CD4-positive, alpha-beta memory T cell (primary cell): ENCODE data around the gene RNF4. TPM values are rescaled to one million over a fixed set of nuclear protein-coding genes. Genes with fewer than 3 reads are reported as not detected.

Source experiments
- CTCF ChIA-PET: fragments of 350-600 bp; sonication (Branson Sonifier 250); formaldehyde crosslinking; loops from one replicate; lab custom pipeline; 2021; ENCODE audit warnings: inconsistent platforms; ENCODE audit not compliant: partially characterized antibody; lab: Charles Lee
- POLR2A ChIA-PET: fragments of 350-600 bp; sonication (Branson Sonifier 250); formaldehyde crosslinking; loops from one replicate; lab custom pipeline; 2021; ENCODE audit not compliant: partially characterized antibody; lab: Charles Lee
- DNase-seq, 5 donors: peaks; one replicate each; pipeline versions ENCODE4 v3.0.0 to v3.0.0-alpha.2; 2020 to 2022; ENCODE audit warnings: mixed read lengths in 1 of 5
- H3K27ac ChIP-seq: one replicate; pipeline ENCODE4 v1.7.0; 2013; ENCODE audit warnings: low read depth, low read length
- H3K27me3 ChIP-seq: 2 replicates; pipeline ENCODE4 v1.7.0; 2013; ENCODE audit warnings: mild to moderate bottlenecking, low read length, moderate library complexity; ENCODE audit not compliant: insufficient read depth
- H3K36me3 ChIP-seq: 2 replicates; pipeline ENCODE4 v1.7.0; 2013; ENCODE audit warnings: mild to moderate bottlenecking, low read length, moderate library complexity; ENCODE audit not compliant: insufficient read depth
- H3K4me1 ChIP-seq: 2 replicates; pipeline ENCODE4 v1.7.0; 2013; ENCODE audit warnings: mild to moderate bottlenecking, low read length, moderate library complexity; ENCODE audit not compliant: insufficient read depth
- H3K4me3 ChIP-seq, 2 donors: one replicate each; pipeline ENCODE4 v1.7.0; 2013; ENCODE audit warnings: low read length in 2 of 2, mild to moderate bottlenecking in 1 of 2
- H3K9me3 ChIP-seq, 2 donors: one replicate each; pipeline ENCODE4 v1.7.0; 2013; ENCODE audit warnings: low read length in 2 of 2, control low read depth in 1 of 2; ENCODE audit not compliant: control insufficient read depth in 1 of 2
- H3K27ac Mint-ChIP-seq, 7 donors: one replicate each; pipeline ENCODE4 v1.8.0; 2020 to 2021; ENCODE audit warnings: mixed read lengths in 7 of 7, mild to moderate bottlenecking in 6 of 7, inconsistent platforms in 3 of 7, moderate library complexity in 3 of 7
- H3K27me3 Mint-ChIP-seq, 2 donors: one replicate each; pipeline ENCODE4 v1.8.0; 2020 to 2021; ENCODE audit warnings: mixed read lengths in 2 of 2
- H3K36me3 Mint-ChIP-seq, 2 donors: one replicate each; pipeline ENCODE4 v1.8.0; 2020 to 2021; ENCODE audit warnings: mixed read lengths in 2 of 2, inconsistent platforms in 1 of 2, mild to moderate bottlenecking in 1 of 2
- H3K4me1 Mint-ChIP-seq, 4 donors: one replicate each; pipeline ENCODE4 v1.8.0; 2020 to 2021; ENCODE audit warnings: mixed read lengths in 4 of 4, mild to moderate bottlenecking in 1 of 4
- H3K4me3 Mint-ChIP-seq, 8 donors: one replicate each; pipeline ENCODE4 v1.8.0; 2020 to 2021; ENCODE audit warnings: mixed read lengths in 8 of 8, mild to moderate bottlenecking in 7 of 8, moderate library complexity in 6 of 8, inconsistent platforms in 3 of 8
- H3K9me3 Mint-ChIP-seq, 8 donors: one replicate each; pipeline ENCODE4 v1.8.0; 2020 to 2021; ENCODE audit warnings: mixed read lengths in 8 of 8, mild to moderate bottlenecking in 5 of 8, inconsistent platforms in 3 of 8, moderate library complexity in 1 of 8
- intact Hi-C: fragments of 100-400 bp; cut with micrococcal nuclease; formaldehyde crosslinking; loops from one replicate; pipeline ENCODE4 v1.15.1; 2023
- polyA plus RNA-seq, 2 donors: library from polyadenylated mRNA; unstranded; fragments of 300-500 nt; fragmentation: Illumina TruSeq; gene quantifications; one replicate each; pipeline ENCODE4 v1.2.3, GENCODE V29; 2021
- total RNA-seq, 2 experiments: library from RNA; stranded (reverse); gene quantifications; one replicate each; pipeline ENCODE4 v1.2.3, GENCODE V29; 2021

The RNF4 gene
- total and polyA plus RNA-seq, 4 experiments from 2014 or later: 68.0 to 105 (median 99.0) TPM

GRCh38 chr4:2480649-2481048 lies 11.7 kb downstream of the RNF4 start:
- ChIA-PET POLR2A (interaction anchor here (5.9 kb wide), 1 partner anchor 11 kb away, joined by 92 read pairs; the partner anchor contains the start of gene RNF4), CTCF (no interaction called here)
- H3K27me3 ChIP-seq: no peaks in the 10 kb centered on the region
- H3K4me3 Mint-ChIP-seq: peak overlapping the region in 5 of 8 donors; percentile 73 to 86 (median 82)
- H3K4me1 ChIP-seq: peaks cover 95% of the 10 kb centered on the region
- H3K36me3 ChIP-seq: no peaks in the 10 kb centered on the region
- H3K9me3 Mint-ChIP-seq: no peaks in the 10 kb centered on the region
- H3K27ac Mint-ChIP-seq: peak overlapping the region in 6 of 7 donors; percentile 45 to 90 (median 75)
- no peak overlapping the region for H3K27ac ChIP-seq
- intact Hi-C loops: no loop called here
- H3K4me1 Mint-ChIP-seq: peaks cover 76 to 93% (median 87%) of the 10 kb centered on the region in 4 donors
- no peaks in the 10 kb centered on the region for H3K27me3 Mint-ChIP-seq
- no peak for DNase-seq
- peaks cover 10 to 37% of the 10 kb centered on the region in 2 donors for H3K36me3 Mint-ChIP-seq
- H3K4me3 ChIP-seq: no peak overlapping the region
- H3K9me3 ChIP-seq: no peaks in the 10 kb centered on the region

GRCh38 chr4:2482192-2482591 lies 13.3 kb downstream of the RNF4 start:
- no peaks in the 10 kb centered on the region for H3K9me3 ChIP-seq
- CTCF ChIA-PET: no interaction called here
- Mint-ChIP-seq H3K4me3 (peak overlapping the region in 7 of 8 donors; percentile 74 to 89 (median 85)), H3K4me1 (peaks cover 79 to 95% (median 89%) of the 10 kb centered on the region in 4 donors), H3K36me3 (peaks cover 4 to 29% of the 10 kb centered on the region in 2 donors), H3K27me3 (no peaks in the 10 kb centered on the region), H3K9me3 (no peaks in the 10 kb centered on the region), H3K27ac (peak overlapping the region; percentile 74 to 95 (median 93))
- intact Hi-C loops: no loop called here
- peak overlapping the region in 1 of 2 donors; percentile 3 for H3K4me3 ChIP-seq
- H3K27me3 ChIP-seq: no peaks in the 10 kb centered on the region
- no peak for DNase-seq
- H3K4me1 ChIP-seq: peaks cover 95% of the 10 kb centered on the region
- POLR2A ChIA-PET: interaction anchor here (0.5 to 5.9 kb wide), 4 partner anchors 12 to 280 kb away, joined by 3 to 92 read pairs (median 4); partner anchors contain the start of genes MXD4 and RNF4
- peak overlapping the region; percentile 46 for H3K27ac ChIP-seq
- no peaks in the 10 kb centered on the region for H3K36me3 ChIP-seq

GRCh38 chr4:2482693-2483092 lies 13.8 kb downstream of the RNF4 start:
- H3K27ac Mint-ChIP-seq: peak overlapping the region; percentile 74 to 95 (median 93)
- no peaks in the 10 kb centered on the region for H3K27me3 Mint-ChIP-seq
- Histone ChIP-seq H3K9me3 (no peaks in the 10 kb centered on the region), H3K4me1 (peaks cover 96% of the 10 kb centered on the region), H3K4me3 (peak overlapping the region in 1 of 2 donors; percentile 3), H3K27ac (peak overlapping the region; percentile 46), H3K27me3 (no peaks in the 10 kb centered on the region), H3K36me3 (no peaks in the 10 kb centered on the region)
- CTCF ChIA-PET: interaction anchor here (2.9 to 3.1 kb wide), 2 partner anchors 14 to 263 kb away, joined by 9 to 15 read pairs; partner anchors contain the start of gene RNF4
- H3K36me3 Mint-ChIP-seq: peaks cover 4 to 27% of the 10 kb centered on the region in 2 donors
- POLR2A ChIA-PET: interaction anchor here (0.5 to 5.9 kb wide), 5 partner anchors 13 to 280 kb away, joined by 3 to 92 read pairs (median 4); partner anchors contain the start of genes FAM193A, MXD4 and RNF4
- H3K4me1 Mint-ChIP-seq: peaks cover 78 to 95% (median 86%) of the 10 kb centered on the region in 4 donors
- H3K9me3 Mint-ChIP-seq: no peaks in the 10 kb centered on the region
- intact Hi-C loops: no loop called here
- peak in 3 of 5 donors; percentile 21 to 26 (median 22) for DNase-seq
- H3K4me3 Mint-ChIP-seq: peak overlapping the region; percentile 74 to 89 (median 84)

GRCh38 chr4:2483237-2483636 lies 14.3 kb downstream of the RNF4 start:
- Histone ChIP-seq H3K27ac (peak overlapping the region; percentile 46), H3K36me3 (no peaks in the 10 kb centered on the region), H3K4me3 (no peak overlapping the region), H3K9me3 (no peaks in the 10 kb centered on the region), H3K4me1 (peaks cover 96% of the 10 kb centered on the region), H3K27me3 (no peaks in the 10 kb centered on the region)
- ChIA-PET POLR2A (interaction anchor here (0.6 to 5.9 kb wide), 4 partner anchors 13 to 221 kb away, joined by 3 to 92 read pairs (median 4); partner anchors contain the start of genes FAM193A, MXD4 and RNF4), CTCF (interaction anchor here (2.9 to 3.1 kb wide), 2 partner anchors 14 to 263 kb away, joined by 9 to 15 read pairs; partner anchors contain the start of gene RNF4)
- Mint-ChIP-seq H3K9me3 (no peaks in the 10 kb centered on the region), H3K4me1 (peaks cover 74 to 95% (median 86%) of the 10 kb centered on the region in 4 donors), H3K4me3 (peak overlapping the region in 7 of 8 donors; percentile 74 to 89 (median 85)), H3K27me3 (no peaks in the 10 kb centered on the region), H3K36me3 (peaks cover 4 to 25% of the 10 kb centered on the region in 2 donors), H3K27ac (peak overlapping the region in 5 of 7 donors; percentile 74 to 95 (median 92))
- no peak for DNase-seq
- intact Hi-C loops: no loop called here

- CTCF ChIA-PET: interaction anchor here (1.2 to 3.1 kb wide), 5 partner anchors 12 to 264 kb away, joined by 3 to 15 read pairs (median 9); partner anchors contain the start of gene RNF4
- Mint-ChIP-seq H3K27me3 (no peaks in the 10 kb centered on the region), H3K36me3 (peaks cover under 1 to 28% of the 10 kb centered on the region in 2 donors), H3K4me1 (peaks cover 67 to 90% (median 81%) of the 10 kb centered on the region in 4 donors), H3K9me3 (no peaks in the 10 kb centered on the region), H3K27ac (peak overlapping the region; percentile 75 to 94 (median 83)), H3K4me3 (peak overlapping the region in 7 of 8 donors; percentile 21 to 92 (median 84))
- POLR2A ChIA-PET: interaction anchor here (0.6 to 5.9 kb wide), 3 partner anchors 14 to 39 kb away, joined by 3 to 92 read pairs (median 3); partner anchors contain the start of gene RNF4
- intact Hi-C loops: no loop called here
- Histone ChIP-seq H3K9me3 (no peaks in the 10 kb centered on the region), H3K36me3 (peaks cover 3% of the 10 kb centered on the region), H3K4me1 (peaks cover 88% of the 10 kb centered on the region), H3K4me3 (peak overlapping the region in 1 of 2 donors; percentile 27), H3K27ac (peak overlapping the region; percentile 52), H3K27me3 (no peaks in the 10 kb centered on the region)
- no peak for DNase-seq
These were observed 15.3 kb downstream of the RNF4 start for GRCh38 chr4:2484185-2484584.

- H3K27me3 Mint-ChIP-seq: no peaks in the 10 kb centered on the region
These were observed 16.1 kb downstream of the RNF4 start for GRCh38 chr4:2484993-2485392.

More at GRCh38 chr4:2484993-2485392, 16.1 kb downstream of the RNF4 start:
- H3K4me3 Mint-ChIP-seq: peak overlapping the region; percentile 53 to 92 (median 84)
- peaks cover 3 to 30% of the 10 kb centered on the region in 2 donors for H3K36me3 Mint-ChIP-seq
- H3K9me3 Mint-ChIP-seq: peaks cover 0 to 2% (median 0%) of the 10 kb centered on the region in 8 donors
- intact Hi-C loops: loop anchor here (1.0 kb wide), 1 partner anchor 16 kb away; the partner anchor contains the start of gene RNF4
- H3K4me3 ChIP-seq: peak overlapping the region; percentile 27 to 43
- DNase-seq: peak; percentile 64 to 82 (median 70)
- H3K27me3 ChIP-seq: no peaks in the 10 kb centered on the region
- peak overlapping the region; percentile 52 for H3K27ac ChIP-seq
- ChIA-PET CTCF (interaction anchor here (1.2 to 3.1 kb wide), 5 partner anchors 11 to 265 kb away, joined by 3 to 15 read pairs (median 9); partner anchors contain the start of gene RNF4), POLR2A (interaction anchor here (1.2 to 5.9 kb wide), 5 partner anchors 10 to 475 kb away, joined by 3 to 92 read pairs (median 4); partner anchors contain the start of genes CFAP99 and RNF4)
- H3K9me3 ChIP-seq: no peaks in the 10 kb centered on the region
- H3K36me3 ChIP-seq: peaks cover 11% of the 10 kb centered on the region
- peaks cover 79% of the 10 kb centered on the region for H3K4me1 ChIP-seq
- peaks cover 64 to 90% (median 76%) of the 10 kb centered on the region in 4 donors for H3K4me1 Mint-ChIP-seq
- H3K27ac Mint-ChIP-seq: peak overlapping the region; percentile 75 to 94 (median 86)
